KOPT-K1 (cell line): ENCODE measurements around the gene KCNA5.

Experiments
- H3K27ac ChIP-seq: fragments of 200-600 bp; sonication (generic); 2 replicates; pipeline ENCODE4 v1.5.1; 2016; ENCODE audit warnings: antibody characterized with exemption, mild to moderate bottlenecking, low read depth, low read length; ENCODE audit not compliant: poor library complexity, severe bottlenecking
- H3K36me3 ChIP-seq: fragments of 200-600 bp; sonication (generic); 2 replicates; pipeline ENCODE4 v1.5.1; 2017; ENCODE audit warnings: antibody characterized with exemption, mild to moderate bottlenecking, low read length, moderate library complexity; ENCODE audit not compliant: insufficient read depth
- H3K9me3 ChIP-seq: fragments of 200-600 bp; sonication (generic); 2 replicates; pipeline ENCODE4 v1.5.1; 2017; ENCODE audit warnings: antibody characterized with exemption, low read length, mild to moderate bottlenecking; ENCODE audit not compliant: insufficient read depth, poor library complexity, severe bottlenecking

Gene KCNA5

GRCh38 chr12:5017638-5018348, 25.9 kb upstream of the KCNA5 start:
- no peaks in the 10 kb centered on the region for H3K9me3 ChIP-seq

GRCh38 chr12:5018677-5019076, 25.0 kb upstream of the KCNA5 start:
- Histone ChIP-seq H3K27ac (no peak overlapping the region), H3K9me3 (no peaks in the 10 kb centered on the region), H3K36me3 (no peaks in the 10 kb centered on the region)

More at GRCh38 chr12:5017638-5018348, 25.9 kb upstream of the KCNA5 start:
- H3K36me3 ChIP-seq, result no peaks in the 10 kb centered on the region
- H3K27ac ChIP-seq, result no peak overlapping the region

GRCh38 chr12:5022025-5022424, 21.7 kb upstream of the KCNA5 start:
- Histone ChIP-seq H3K36me3 (no peaks in the 10 kb centered on the region), H3K9me3 (no peaks in the 10 kb centered on the region), H3K27ac (no peak overlapping the region)

- Histone ChIP-seq H3K27ac (no peak overlapping the region), H3K9me3 (no peaks in the 10 kb centered on the region), H3K36me3 (no peaks in the 10 kb centered on the region)
Measured at GRCh38 chr12:5022465-5023061, 21.1 kb upstream of the KCNA5 start.

GRCh38 chr12:5023842-5024241, 19.8 kb upstream of the KCNA5 start:
- Histone ChIP-seq H3K9me3 (no peaks in the 10 kb centered on the region), H3K27ac (no peak overlapping the region), H3K36me3 (no peaks in the 10 kb centered on the region)

GRCh38 chr12:5026342-5026938, 17.2 kb upstream of the KCNA5 start:
- no peak overlapping the region for H3K27ac ChIP-seq
- no peaks in the 10 kb centered on the region for H3K36me3 ChIP-seq
- H3K9me3 ChIP-seq, result no peaks in the 10 kb centered on the region

- H3K36me3 ChIP-seq, result no peaks in the 10 kb centered on the region
- no peaks in the 10 kb centered on the region for H3K9me3 ChIP-seq
- H3K27ac ChIP-seq, result no peak overlapping the region
Measured at GRCh38 chr12:5027046-5027821, 16.4 kb upstream of the KCNA5 start.

- H3K9me3 ChIP-seq, result no peaks in the 10 kb centered on the region
Measured at GRCh38 chr12:5030066-5030465, 13.6 kb upstream of the KCNA5 start.

GRCh38 chr12:5031242-5031641, 12.4 kb upstream of the KCNA5 start:
- no peak overlapping the region for H3K27ac ChIP-seq
- H3K9me3 ChIP-seq, result no peaks in the 10 kb centered on the region
- H3K36me3 ChIP-seq, result no peaks in the 10 kb centered on the region

More at GRCh38 chr12:5030066-5030465, 13.6 kb upstream of the KCNA5 start:
- H3K36me3 ChIP-seq, result no peaks in the 10 kb centered on the region
- no peak overlapping the region for H3K27ac ChIP-seq

- Histone ChIP-seq H3K36me3 (no peaks in the 10 kb centered on the region), H3K27ac (no peak overlapping the region), H3K9me3 (no peaks in the 10 kb centered on the region)
Measured at GRCh38 chr12:5031958-5032357, 11.7 kb upstream of the KCNA5 start.

- no peak overlapping the region for H3K27ac ChIP-seq
Measured at GRCh38 chr12:5032821-5033220, 10.9 kb upstream of the KCNA5 start.

GRCh38 chr12:5033883-5034282, 9.8 kb upstream of the KCNA5 start:
- H3K9me3 ChIP-seq, result no peaks in the 10 kb centered on the region

More at GRCh38 chr12:5032821-5033220, 10.9 kb upstream of the KCNA5 start:
- Histone ChIP-seq H3K9me3 (no peaks in the 10 kb centered on the region), H3K36me3 (no peaks in the 10 kb centered on the region)

GRCh38 chr12:5034603-5035002, 9.1 kb upstream of the KCNA5 start:
- Histone ChIP-seq H3K27ac (no peak overlapping the region), H3K9me3 (no peaks in the 10 kb centered on the region)

More at GRCh38 chr12:5033883-5034282, 9.8 kb upstream of the KCNA5 start:
- no peaks in the 10 kb centered on the region for H3K36me3 ChIP-seq
- H3K27ac ChIP-seq, result no peak overlapping the region

GRCh38 chr12:5035618-5036017, 8.1 kb upstream of the KCNA5 start:
- Histone ChIP-seq H3K27ac (no peak overlapping the region), H3K36me3 (no peaks in the 10 kb centered on the region), H3K9me3 (no peaks in the 10 kb centered on the region)

More at GRCh38 chr12:5034603-5035002, 9.1 kb upstream of the KCNA5 start:
- no peaks in the 10 kb centered on the region for H3K36me3 ChIP-seq

- H3K27ac ChIP-seq, result no peak overlapping the region
- H3K9me3 ChIP-seq, result no peaks in the 10 kb centered on the region
- no peaks in the 10 kb centered on the region for H3K36me3 ChIP-seq
Measured at GRCh38 chr12:5036031-5036430, 7.6 kb upstream of the KCNA5 start.
